ENCODE results near the gene MICAL2.

- TF ChIP-seq EZH2 (IDR thresholded peaks at IDR 0.05; ENCODE audit: borderline replicate concordance, insufficient read depth, low read depth, low read length, poor library complexity, severe bottlenecking) (no peak), CTCF (IDR thresholded peaks at IDR 0.05) (no peak)
These were observed 76.3 kb downstream of the MICAL2 start for GRCh38 chr11:12186701-12187100.

Data from B cell (primary cell).